Tibial nerve (tissue), 3 donors: Measurements from ENCODE around the gene CDK6.

Source experiments
- POLR2A ChIP-seq, 2 donors: fragments of 450-650 bp; IDR thresholded peaks; one replicate each; pipeline ENCODE4 v1.6.1; 2017; ENCODE audit warnings: antibody characterized with exemption in 2 of 2, mild to moderate bottlenecking in 2 of 2, moderate library complexity in 2 of 2
- TF ChIP-seq, protein P1 (sequence below), 5 experiments: fragments of 200-600 bp in 3 of 5; fragments of 450-650 bp in 2 of 5; sonication (generic) in 3 of 5; IDR thresholded peaks; one replicate each; pipeline ENCODE4 v1.5.1; 2016 to 2019; ENCODE audit warnings: antibody characterized with exemption in 5 of 5, mild to moderate bottlenecking in 3 of 5, moderate library complexity in 2 of 5

DNA sequence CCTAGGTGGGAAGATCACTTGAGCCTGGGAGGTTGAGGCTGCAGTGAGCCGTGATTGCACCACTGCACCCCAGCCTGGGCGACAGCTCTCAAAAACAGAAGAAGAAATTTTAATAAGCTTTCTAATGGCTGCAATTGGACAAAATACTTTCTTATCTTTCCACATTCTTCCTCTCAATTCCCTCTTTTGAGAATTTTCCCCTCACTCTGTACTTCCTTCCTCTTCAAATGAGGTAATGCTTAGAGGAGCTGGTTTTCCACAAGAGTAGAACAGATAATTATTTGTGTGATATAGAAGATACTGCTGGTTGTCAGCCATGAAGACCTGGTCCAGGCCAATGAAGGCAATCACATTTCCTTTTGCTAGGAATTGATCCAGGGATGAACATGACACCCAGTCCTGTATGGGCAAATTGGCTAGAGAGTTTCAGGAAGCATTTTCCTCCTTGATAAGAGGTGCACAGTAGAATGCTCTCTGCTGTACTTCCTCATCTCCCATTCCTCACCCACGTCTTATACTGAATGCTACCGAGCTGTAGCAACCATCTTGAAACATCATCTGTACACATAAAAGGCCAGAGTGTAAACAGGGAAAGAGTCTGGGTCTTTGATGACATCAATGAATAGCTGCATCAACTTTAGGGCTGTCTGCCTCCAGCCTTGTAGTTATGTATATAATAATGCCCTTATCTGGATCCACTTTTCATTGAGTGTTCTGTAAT, 103.9 kb downstream of the CDK6 start:
- TF ChIP-seq, protein P1, sequence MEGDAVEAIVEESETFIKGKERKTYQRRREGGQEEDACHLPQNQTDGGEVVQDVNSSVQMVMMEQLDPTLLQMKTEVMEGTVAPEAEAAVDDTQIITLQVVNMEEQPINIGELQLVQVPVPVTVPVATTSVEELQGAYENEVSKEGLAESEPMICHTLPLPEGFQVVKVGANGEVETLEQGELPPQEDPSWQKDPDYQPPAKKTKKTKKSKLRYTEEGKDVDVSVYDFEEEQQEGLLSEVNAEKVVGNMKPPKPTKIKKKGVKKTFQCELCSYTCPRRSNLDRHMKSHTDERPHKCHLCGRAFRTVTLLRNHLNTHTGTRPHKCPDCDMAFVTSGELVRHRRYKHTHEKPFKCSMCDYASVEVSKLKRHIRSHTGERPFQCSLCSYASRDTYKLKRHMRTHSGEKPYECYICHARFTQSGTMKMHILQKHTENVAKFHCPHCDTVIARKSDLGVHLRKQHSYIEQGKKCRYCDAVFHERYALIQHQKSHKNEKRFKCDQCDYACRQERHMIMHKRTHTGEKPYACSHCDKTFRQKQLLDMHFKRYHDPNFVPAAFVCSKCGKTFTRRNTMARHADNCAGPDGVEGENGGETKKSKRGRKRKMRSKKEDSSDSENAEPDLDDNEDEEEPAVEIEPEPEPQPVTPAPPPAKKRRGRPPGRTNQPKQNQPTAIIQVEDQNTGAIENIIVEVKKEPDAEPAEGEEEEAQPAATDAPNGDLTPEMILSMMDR (IDR thresholded peaks at IDR 0.05): no peak
- no peak for TF ChIP-seq POLR2A (IDR thresholded peaks at IDR 0.05)
